Esophagus squamous epithelium (tissue), 4 donors: ENCODE results near the gene PIGP.

Source experiments
- POLR2A ChIP-seq, 4 donors: fragments of 450-650 bp; IDR thresholded peaks; one replicate each; pipeline ENCODE4 v1.6.1; 2017; ENCODE audit warnings: antibody characterized with exemption in 4 of 4, mild to moderate bottlenecking in 4 of 4, moderate library complexity in 3 of 4
- TF ChIP-seq, protein P1 (sequence below), 6 experiments: fragments of 450-650 bp in 4 of 6; fragments of 200-600 bp in 2 of 6; sonication (generic) in 2 of 6; IDR thresholded peaks; one replicate each; pipeline ENCODE4 v1.5.1; 2016 to 2019; ENCODE audit warnings: antibody characterized with exemption in 6 of 6, mild to moderate bottlenecking in 4 of 6, moderate library complexity in 4 of 6

DNA sequence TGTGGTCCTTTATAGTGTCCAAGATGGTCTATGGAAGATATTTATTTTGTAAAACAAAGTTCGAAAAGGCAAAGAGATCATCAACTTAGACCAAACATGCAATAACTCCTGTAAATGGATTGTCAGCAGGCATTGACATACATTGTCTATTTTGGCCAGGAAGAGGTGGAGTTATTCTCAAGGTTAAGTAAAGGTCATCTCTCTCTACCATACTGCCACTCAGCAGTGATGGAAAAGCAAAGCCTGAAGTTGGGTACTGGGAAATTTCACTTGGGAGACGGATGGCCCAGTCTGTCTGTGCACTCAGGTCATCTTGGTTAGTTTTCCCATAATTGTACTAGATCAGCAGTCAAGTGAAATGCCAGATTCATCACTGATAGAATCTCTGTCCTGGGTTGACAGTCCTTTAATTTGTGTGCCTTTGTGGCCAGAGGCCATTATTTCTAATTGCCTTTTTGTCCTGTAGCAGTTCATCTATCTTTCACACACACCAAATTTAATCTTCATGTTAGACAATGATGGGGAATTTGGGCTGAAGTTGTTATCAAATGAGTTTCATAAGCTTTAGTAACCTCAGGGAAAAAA, 17.5 kb downstream of the PIGP start:
- TF ChIP-seq, protein P1, sequence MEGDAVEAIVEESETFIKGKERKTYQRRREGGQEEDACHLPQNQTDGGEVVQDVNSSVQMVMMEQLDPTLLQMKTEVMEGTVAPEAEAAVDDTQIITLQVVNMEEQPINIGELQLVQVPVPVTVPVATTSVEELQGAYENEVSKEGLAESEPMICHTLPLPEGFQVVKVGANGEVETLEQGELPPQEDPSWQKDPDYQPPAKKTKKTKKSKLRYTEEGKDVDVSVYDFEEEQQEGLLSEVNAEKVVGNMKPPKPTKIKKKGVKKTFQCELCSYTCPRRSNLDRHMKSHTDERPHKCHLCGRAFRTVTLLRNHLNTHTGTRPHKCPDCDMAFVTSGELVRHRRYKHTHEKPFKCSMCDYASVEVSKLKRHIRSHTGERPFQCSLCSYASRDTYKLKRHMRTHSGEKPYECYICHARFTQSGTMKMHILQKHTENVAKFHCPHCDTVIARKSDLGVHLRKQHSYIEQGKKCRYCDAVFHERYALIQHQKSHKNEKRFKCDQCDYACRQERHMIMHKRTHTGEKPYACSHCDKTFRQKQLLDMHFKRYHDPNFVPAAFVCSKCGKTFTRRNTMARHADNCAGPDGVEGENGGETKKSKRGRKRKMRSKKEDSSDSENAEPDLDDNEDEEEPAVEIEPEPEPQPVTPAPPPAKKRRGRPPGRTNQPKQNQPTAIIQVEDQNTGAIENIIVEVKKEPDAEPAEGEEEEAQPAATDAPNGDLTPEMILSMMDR (IDR thresholded peaks at IDR 0.05) = no peak
- no peak for TF ChIP-seq POLR2A (IDR thresholded peaks at IDR 0.05)
